ENCODE data around the gene LRRC42. TPM values are rescaled to one million over a fixed set of nuclear protein-coding genes. Genes with fewer than 3 reads are reported as not detected.

Gene LRRC42
- total RNA-seq, 4 donors from 2014 or later, result 11.4 to 17.8 (median 14.6) TPM

DNA sequence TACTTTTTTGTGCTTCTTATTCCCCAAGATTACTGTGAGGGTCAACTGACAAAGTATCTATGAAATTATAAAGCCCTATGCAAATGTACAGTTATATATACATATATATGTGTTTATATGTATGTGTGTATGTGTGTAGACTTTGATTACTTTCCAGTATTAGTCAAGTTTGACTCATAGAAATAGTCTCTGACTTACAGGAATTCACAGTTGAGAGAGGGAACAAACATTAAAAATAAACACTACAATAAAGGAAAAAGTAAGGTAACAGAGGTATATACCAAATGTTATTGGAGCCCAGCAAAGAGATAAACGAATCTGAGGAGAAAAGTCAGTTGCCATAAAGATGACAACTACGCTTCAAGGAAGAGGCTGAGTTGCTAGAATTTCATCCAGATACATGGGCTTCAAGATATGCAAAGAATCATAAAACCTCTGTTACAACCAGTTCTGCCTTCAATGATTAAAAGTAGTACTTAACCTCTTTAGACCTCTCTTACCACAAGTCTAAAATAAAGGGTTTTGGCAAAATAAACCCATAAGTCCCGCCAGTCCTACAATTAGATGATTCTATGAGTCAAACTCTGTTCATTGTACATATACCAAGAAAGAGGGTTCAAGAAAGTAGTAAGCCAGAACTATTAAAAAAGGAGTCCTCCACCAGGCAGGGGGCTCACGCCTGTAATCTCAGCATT is 7.9 kb upstream of the LRRC42 start:
- H3K4me1 ChIP-seq, result no peaks in the 10 kb centered on the region
- H3K9me3 ChIP-seq, result no peaks in the 10 kb centered on the region
- no peak overlapping the region for H3K4me3 ChIP-seq
- TF ChIP-seq, protein P1, sequence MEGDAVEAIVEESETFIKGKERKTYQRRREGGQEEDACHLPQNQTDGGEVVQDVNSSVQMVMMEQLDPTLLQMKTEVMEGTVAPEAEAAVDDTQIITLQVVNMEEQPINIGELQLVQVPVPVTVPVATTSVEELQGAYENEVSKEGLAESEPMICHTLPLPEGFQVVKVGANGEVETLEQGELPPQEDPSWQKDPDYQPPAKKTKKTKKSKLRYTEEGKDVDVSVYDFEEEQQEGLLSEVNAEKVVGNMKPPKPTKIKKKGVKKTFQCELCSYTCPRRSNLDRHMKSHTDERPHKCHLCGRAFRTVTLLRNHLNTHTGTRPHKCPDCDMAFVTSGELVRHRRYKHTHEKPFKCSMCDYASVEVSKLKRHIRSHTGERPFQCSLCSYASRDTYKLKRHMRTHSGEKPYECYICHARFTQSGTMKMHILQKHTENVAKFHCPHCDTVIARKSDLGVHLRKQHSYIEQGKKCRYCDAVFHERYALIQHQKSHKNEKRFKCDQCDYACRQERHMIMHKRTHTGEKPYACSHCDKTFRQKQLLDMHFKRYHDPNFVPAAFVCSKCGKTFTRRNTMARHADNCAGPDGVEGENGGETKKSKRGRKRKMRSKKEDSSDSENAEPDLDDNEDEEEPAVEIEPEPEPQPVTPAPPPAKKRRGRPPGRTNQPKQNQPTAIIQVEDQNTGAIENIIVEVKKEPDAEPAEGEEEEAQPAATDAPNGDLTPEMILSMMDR (IDR thresholded peaks at IDR 0.05 in 4 of 5, conservative IDR thresholded peaks at IDR 0.05 in 1 of 5), result no peak
- no peak for TF ChIP-seq POLR2A (IDR thresholded peaks at IDR 0.05)
- no peaks in the 10 kb centered on the region for H3K36me3 ChIP-seq
- intact Hi-C loops (cut with DNase I; ENCODE audit: low total_unique reads), result no loop called here
- no peak for DNase-seq
- ATAC-seq, result no peak
- in situ Hi-C loops (cut with MboI; ENCODE audit: low sequenced_read_pairs in 4 of 4), result no loop called here
- H3K27ac ChIP-seq, result no peak overlapping the region
- no peaks in the 10 kb centered on the region for H3K27me3 ChIP-seq

DNA sequence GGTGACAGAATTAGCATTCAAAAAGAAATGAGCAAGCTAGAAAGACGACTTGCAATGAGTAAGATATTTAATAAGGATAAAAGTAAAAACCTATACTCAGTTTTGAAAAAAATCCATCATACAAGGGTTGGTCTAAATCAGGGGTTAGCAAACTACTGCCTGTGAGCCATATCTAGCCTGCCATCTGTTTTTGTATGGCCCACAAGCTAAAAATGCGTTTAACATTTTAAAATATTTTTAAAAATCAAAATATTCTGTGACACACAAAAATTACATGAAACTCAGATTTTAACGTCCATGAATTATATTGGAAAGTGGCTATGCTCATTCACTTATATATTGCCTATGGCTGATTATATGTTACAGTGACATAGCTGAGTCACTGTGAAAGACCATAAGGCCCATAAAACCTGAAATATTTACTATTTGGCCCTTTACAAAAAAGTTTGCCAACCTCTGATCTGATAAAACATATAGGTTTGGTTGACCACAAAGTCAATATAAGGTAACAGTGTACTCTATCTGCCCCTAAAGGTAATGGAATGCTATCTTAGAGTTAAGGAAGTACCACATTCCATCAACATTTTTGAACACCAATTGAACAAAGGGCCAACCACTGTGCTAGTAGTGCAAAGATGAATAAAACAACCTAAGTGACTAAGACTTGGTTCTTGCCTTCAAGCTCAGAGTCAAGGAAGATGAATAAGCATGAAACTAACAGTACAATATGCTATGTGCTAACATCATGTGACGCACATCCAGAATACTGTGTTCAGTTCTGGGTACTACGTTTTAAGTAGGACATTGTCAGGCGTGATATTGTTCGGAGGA is 3.8 kb upstream of the LRRC42 start:
- TF ChIP-seq POLR2A (IDR thresholded peaks at IDR 0.05), result no peak
- TF ChIP-seq, protein P1 (IDR thresholded peaks at IDR 0.05 in 4 of 5, conservative IDR thresholded peaks at IDR 0.05 in 1 of 5), result no peak
- H3K36me3 ChIP-seq, result no peaks in the 10 kb centered on the region
- no peak overlapping the region for H3K27ac ChIP-seq
- ATAC-seq (no peak), DNase-seq (no peak)
- no peaks in the 10 kb centered on the region for H3K27me3 ChIP-seq
- no peaks in the 10 kb centered on the region for H3K9me3 ChIP-seq
- H3K4me3 ChIP-seq, result no peak overlapping the region
- in situ Hi-C loops (cut with MboI; ENCODE audit: low sequenced_read_pairs in 4 of 4), result loop anchor here in 2 of 4 donors (10.0 kb wide), 1 partner anchor 58 kb away; the partner anchor contains the start of gene YIPF1 (in 2 of the 2)
- peaks cover 7 to 17% of the 10 kb centered on the region in 2 donors for H3K4me1 ChIP-seq
- intact Hi-C loops (cut with DNase I; ENCODE audit: low total_unique reads), result loop anchor here (10.0 kb wide), 1 partner anchor 602 kb away; the partner anchor contains the start of gene ACOT11

DNA sequence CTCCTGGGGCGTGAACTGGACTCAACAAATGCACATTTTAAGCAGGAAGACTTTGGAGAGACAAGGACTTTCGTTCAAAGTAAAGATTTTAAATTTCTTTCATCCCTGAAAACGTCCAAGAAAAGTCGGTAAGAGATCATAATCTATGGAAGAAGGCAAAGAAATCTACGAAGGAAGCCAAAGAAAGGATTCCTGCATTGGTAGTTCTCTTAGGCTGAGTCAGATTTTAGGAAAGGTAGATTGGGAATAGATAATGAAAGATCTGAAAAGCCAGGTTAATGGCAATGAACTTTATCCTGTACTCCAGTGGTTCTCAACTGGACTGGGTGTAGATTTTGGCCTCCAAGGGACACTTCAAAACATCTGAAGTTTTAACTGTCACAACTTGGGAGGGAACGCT is 3.1 kb upstream of the LRRC42 start:
- in situ Hi-C loops (cut with MboI; ENCODE audit: low sequenced_read_pairs in 4 of 4), result loop anchor here in 2 of 4 donors (10.0 kb wide), 1 partner anchor 58 kb away; the partner anchor contains the start of gene YIPF1 (in 2 of the 2)
- Histone ChIP-seq H3K4me1 (peaks cover 8 to 19% of the 10 kb centered on the region in 2 donors), H3K4me3 (no peak overlapping the region), H3K27ac (no peak overlapping the region), H3K27me3 (no peaks in the 10 kb centered on the region), H3K36me3 (no peaks in the 10 kb centered on the region), H3K9me3 (no peaks in the 10 kb centered on the region)
- intact Hi-C loops (cut with DNase I; ENCODE audit: low total_unique reads), result loop anchor here (10.0 kb wide), 1 partner anchor 602 kb away; the partner anchor contains the start of gene ACOT11
- TF ChIP-seq, protein P1 (IDR thresholded peaks at IDR 0.05 in 4 of 5, conservative IDR thresholded peaks at IDR 0.05 in 1 of 5), result no peak
- no peak for TF ChIP-seq POLR2A (IDR thresholded peaks at IDR 0.05)
- ATAC-seq (no peak), DNase-seq (no peak)

DNA sequence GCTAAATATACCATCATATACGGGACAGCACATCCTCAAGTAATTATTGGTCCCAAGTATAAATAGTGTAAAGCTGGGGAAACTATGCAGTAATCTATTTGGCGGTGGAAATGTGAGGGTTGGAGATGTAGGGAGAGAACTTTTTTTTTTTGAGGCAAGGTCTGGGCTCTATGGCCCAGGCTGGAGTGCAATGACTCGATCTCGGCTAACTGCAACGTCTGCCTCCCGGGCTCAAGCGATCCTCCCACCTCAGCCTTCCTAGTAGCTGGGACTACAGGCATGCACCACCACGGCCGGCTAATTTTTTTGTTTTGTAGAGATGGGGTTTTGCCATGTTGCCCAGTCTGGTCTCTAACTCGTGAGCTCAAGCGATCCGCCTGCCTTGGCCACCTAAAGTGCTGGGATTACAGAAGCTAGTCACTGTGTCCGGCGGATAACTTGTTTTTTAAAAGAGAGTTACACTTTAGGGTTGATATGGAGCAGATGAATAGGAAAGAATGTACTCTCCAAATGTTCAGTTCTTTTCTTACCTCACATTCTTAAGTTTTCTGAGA is 2.6 kb upstream of the LRRC42 start:
- TF ChIP-seq, protein P1 (IDR thresholded peaks at IDR 0.05 in 4 of 5, conservative IDR thresholded peaks at IDR 0.05 in 1 of 5), result no peak
- TF ChIP-seq POLR2A (IDR thresholded peaks at IDR 0.05), result no peak
- Histone ChIP-seq H3K27me3 (no peaks in the 10 kb centered on the region), H3K9me3 (no peaks in the 10 kb centered on the region), H3K27ac (no peak overlapping the region), H3K4me1 (peaks cover 8 to 19% of the 10 kb centered on the region in 2 donors), H3K4me3 (no peak overlapping the region), H3K36me3 (no peaks in the 10 kb centered on the region)
- DNase-seq (no peak), ATAC-seq (no peak)
- in situ Hi-C loops (cut with MboI; ENCODE audit: low sequenced_read_pairs in 4 of 4), result loop anchor here in 2 of 4 donors (10.0 kb wide), 1 partner anchor 59 kb away; the partner anchor contains the start of gene YIPF1 (in 2 of the 2)
- intact Hi-C loops (cut with DNase I; ENCODE audit: low total_unique reads), result loop anchor here (2.0 to 10.0 kb wide), 2 partner anchors 109 to 601 kb away; partner anchors contain the start of genes ACOT11, TCEANC2 and TMEM59
